HFFc6 (cell line): Measurements from ENCODE around the gene ZBED5. TPM values are rescaled to one million over a fixed set of nuclear protein-coding genes. Genes with fewer than 3 reads are reported as not detected.
"Not testable (repeated sequence)": the region's sequence is repeated elsewhere in the genome, so short reads cannot be mapped to it uniquely, and the experiment has no call there.

Experiments used
- DNase-seq: peaks from one replicate; pipeline ENCODE4 v3.0.0-alpha.2; 2018
- H3K27ac Mint-ChIP-seq: 2 replicates; pipeline ENCODE4 v1.8.0; 2020; ENCODE audit warnings: mild to moderate bottlenecking, mixed read lengths
- H3K27me3 Mint-ChIP-seq: 2 replicates; pipeline ENCODE4 v1.8.0; 2021; ENCODE audit warnings: mild to moderate bottlenecking, moderate library complexity, mixed read lengths; ENCODE audit not compliant: insufficient read depth
- H3K36me3 Mint-ChIP-seq: 2 replicates; pipeline ENCODE4 v1.8.0; 2021; ENCODE audit warnings: low read depth, mixed read lengths
- H3K4me1 Mint-ChIP-seq: 2 replicates; pipeline ENCODE4 v1.8.0; 2020; ENCODE audit warnings: low read depth, mixed read lengths
- H3K4me3 Mint-ChIP-seq: 2 replicates; pipeline ENCODE4 v1.8.0; 2020; ENCODE audit warnings: mild to moderate bottlenecking, moderate library complexity, mixed read lengths
- H3K9me3 Mint-ChIP-seq: 2 replicates; pipeline ENCODE4 v1.8.0; 2020; ENCODE audit warnings: mild to moderate bottlenecking, mixed read lengths
- total RNA-seq, 6 experiments: library from RNA; stranded (reverse); fragmentation: NEBNext Ultra II Directional; extraction: Animal tissue kit (Norgen Biotek cat#: 25700); gene quantifications; 2 replicates in 1 of 6; 3 replicates in 5 of 6; pipeline ENCODE4 v1.2.3, GENCODE V29; 2021
- TF ChIP-seq, protein P1 (sequence below): fragments of 200-600 bp; sonication (generic); IDR thresholded peaks from 2 replicates; pipeline ENCODE4 v1.5.0; 2021; ENCODE audit warnings: antibody characterized with exemption, mild to moderate bottlenecking

Gene ZBED5
- total RNA-seq, 6 experiments from 2014 or later: 24.0 to 29.0 (median 26.4) TPM

DNA sequence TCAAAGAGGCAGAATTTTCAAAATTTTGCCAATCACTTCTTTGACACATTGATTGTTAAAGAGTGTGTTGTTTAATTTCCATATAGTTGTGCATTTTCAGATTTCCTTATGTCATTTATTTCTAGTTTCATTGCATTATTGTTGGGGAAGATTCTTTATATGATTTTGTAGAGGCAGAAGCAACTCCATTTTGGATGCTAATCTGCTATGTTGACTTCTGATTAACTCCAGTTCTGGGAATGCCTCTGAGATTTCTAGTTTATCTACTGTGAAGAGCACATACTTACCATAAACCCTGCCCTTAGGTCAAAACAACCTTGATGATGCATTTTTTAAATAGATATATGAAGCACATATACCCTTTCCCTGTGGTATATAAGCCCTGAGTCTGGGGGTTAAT, 29.5 kb upstream of the ZBED5 start:
- no peaks in the 10 kb centered on the region for H3K27me3 Mint-ChIP-seq
- TF ChIP-seq, protein P1, sequence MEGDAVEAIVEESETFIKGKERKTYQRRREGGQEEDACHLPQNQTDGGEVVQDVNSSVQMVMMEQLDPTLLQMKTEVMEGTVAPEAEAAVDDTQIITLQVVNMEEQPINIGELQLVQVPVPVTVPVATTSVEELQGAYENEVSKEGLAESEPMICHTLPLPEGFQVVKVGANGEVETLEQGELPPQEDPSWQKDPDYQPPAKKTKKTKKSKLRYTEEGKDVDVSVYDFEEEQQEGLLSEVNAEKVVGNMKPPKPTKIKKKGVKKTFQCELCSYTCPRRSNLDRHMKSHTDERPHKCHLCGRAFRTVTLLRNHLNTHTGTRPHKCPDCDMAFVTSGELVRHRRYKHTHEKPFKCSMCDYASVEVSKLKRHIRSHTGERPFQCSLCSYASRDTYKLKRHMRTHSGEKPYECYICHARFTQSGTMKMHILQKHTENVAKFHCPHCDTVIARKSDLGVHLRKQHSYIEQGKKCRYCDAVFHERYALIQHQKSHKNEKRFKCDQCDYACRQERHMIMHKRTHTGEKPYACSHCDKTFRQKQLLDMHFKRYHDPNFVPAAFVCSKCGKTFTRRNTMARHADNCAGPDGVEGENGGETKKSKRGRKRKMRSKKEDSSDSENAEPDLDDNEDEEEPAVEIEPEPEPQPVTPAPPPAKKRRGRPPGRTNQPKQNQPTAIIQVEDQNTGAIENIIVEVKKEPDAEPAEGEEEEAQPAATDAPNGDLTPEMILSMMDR: no peak
- DNase-seq: no peak
- no peak overlapping the region for H3K4me3 Mint-ChIP-seq
- H3K27ac Mint-ChIP-seq: no peak overlapping the region
- peaks cover 21% of the 10 kb centered on the region for H3K36me3 Mint-ChIP-seq
- H3K4me1 Mint-ChIP-seq: peaks cover 7% of the 10 kb centered on the region
- H3K9me3 Mint-ChIP-seq: peaks cover 18% of the 10 kb centered on the region

DNA sequence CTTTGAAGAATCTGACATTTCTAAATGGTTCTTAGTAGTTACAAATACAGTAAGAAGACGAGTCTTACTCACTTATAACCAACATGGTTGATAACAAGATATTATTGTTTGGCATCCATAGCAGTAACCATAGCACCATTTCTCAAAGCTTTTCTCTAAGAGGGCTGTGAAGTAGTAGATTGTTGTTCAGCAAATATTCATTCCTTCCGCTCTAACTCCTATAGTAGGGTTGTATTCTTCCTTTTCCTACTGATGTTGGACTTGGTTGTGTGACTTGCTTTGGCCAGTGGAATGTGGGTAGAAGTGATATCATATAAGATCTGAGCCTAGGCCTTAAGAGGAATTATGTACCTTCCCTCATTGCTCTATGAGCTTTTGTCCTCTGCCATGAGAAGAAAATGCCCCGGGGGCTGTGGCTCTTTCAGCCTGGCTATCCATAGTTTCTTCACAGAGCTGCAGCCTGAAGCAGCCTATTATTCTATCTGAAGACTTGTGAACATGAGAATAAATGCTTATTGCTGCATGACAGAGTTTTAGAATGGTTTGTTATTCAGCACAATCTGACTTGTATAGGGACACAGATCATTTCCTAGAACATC, 28.9 kb upstream of the ZBED5 start:
- Mint-ChIP-seq H3K27me3 (no peaks in the 10 kb centered on the region), H3K36me3 (peaks cover 21% of the 10 kb centered on the region), H3K4me3 (no peak overlapping the region), H3K4me1 (peaks cover 7% of the 10 kb centered on the region), H3K9me3 (peaks cover 18% of the 10 kb centered on the region), H3K27ac (no peak overlapping the region)
- DNase-seq: no peak
- TF ChIP-seq, protein P1: no peak

DNA sequence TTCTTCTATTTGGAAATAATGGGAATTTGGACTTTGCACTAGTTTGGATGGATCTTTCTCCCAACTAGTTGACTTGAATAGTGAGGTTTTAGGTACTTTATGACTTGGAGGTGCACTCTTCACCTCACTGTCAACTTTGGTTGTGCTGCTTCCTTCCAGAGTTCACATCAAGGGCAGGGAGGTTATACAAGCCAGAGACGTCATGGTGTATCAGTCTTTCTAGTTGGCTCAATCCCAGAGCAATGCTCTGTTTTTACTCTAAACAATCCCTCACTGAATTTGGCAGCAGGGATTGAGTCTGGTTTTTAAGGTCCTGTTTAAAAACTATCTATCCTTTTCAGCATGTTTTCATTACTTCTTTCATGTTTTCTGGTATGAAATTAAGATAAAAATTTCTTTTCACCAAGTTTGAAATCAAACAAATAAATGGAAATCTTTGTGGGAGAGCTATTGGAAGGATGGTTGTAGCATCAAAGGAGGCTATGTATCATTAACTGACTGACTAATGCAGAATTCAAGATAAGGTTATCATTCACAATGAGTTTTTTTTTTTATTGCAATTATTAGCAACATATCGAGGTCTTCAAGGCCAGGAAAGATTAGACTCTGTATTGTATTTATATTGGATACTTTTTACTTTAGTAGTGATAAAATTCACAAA, 28.0 kb upstream of the ZBED5 start:
- TF ChIP-seq, protein P1: no peak
- no peak for DNase-seq

DNA sequence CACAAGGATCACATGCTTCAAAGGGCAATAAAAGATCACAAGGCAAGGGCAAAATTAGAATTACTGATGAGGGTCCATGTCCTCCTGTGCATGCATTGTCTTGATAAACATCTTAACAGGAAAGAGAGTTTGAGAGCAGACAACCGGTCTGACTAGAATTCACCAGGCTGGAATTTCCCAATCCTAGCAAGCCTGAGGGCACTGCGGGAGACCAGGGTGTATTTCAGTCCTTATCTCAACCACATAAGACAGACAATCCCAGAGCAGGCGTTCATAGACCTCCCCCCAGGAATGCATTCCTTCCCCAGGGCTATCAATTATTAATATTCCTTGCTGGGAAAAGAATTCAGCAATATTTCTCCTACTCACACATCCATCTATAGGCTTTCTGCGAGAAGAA, 26.4 kb upstream of the ZBED5 start:
- not testable (repeated sequence) for H3K4me1 Mint-ChIP-seq, DNase-seq, H3K27ac Mint-ChIP-seq, H3K36me3 Mint-ChIP-seq, H3K27me3 Mint-ChIP-seq, H3K9me3 Mint-ChIP-seq, H3K4me3 Mint-ChIP-seq

More for the DNA sequence above, 28.0 kb upstream of the ZBED5 start:
- no peaks in the 10 kb centered on the region for H3K27me3 Mint-ChIP-seq
- H3K4me1 Mint-ChIP-seq: peaks cover 7% of the 10 kb centered on the region
- H3K9me3 Mint-ChIP-seq: peaks cover 18% of the 10 kb centered on the region
- no peak overlapping the region for H3K27ac Mint-ChIP-seq
- peaks cover 16% of the 10 kb centered on the region for H3K36me3 Mint-ChIP-seq
- no peak overlapping the region for H3K4me3 Mint-ChIP-seq

DNA sequence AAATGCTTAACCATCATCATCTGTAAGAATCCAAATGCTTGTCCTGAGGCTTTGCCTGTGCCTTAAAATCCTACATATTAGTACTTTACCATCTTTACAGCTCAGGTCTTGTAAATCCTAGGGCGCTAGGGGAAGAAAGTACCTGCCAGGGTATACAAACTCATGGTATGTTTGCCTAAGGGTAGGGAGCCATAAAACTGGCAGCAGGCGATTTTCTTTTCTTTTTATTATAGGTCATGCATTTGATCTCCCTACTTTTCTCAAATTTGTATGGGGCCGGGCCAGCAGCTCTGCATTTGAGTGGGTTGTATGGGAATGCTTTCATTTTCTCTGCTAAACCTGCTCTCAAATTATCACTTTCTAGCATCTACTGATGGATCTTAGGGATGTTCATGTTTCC, 24.0 kb upstream of the ZBED5 start:
- peaks cover 26% of the 10 kb centered on the region for H3K4me1 Mint-ChIP-seq
- DNase-seq: no peak
- H3K9me3 Mint-ChIP-seq: peaks cover 5% of the 10 kb centered on the region; the same call in 1 of the 2 replicates
- no peak overlapping the region for H3K27ac Mint-ChIP-seq
- peaks cover 9% of the 10 kb centered on the region for H3K36me3 Mint-ChIP-seq
- TF ChIP-seq, protein P1: no peak
- no peak overlapping the region for H3K4me3 Mint-ChIP-seq
- H3K27me3 Mint-ChIP-seq: no peaks in the 10 kb centered on the region

DNA sequence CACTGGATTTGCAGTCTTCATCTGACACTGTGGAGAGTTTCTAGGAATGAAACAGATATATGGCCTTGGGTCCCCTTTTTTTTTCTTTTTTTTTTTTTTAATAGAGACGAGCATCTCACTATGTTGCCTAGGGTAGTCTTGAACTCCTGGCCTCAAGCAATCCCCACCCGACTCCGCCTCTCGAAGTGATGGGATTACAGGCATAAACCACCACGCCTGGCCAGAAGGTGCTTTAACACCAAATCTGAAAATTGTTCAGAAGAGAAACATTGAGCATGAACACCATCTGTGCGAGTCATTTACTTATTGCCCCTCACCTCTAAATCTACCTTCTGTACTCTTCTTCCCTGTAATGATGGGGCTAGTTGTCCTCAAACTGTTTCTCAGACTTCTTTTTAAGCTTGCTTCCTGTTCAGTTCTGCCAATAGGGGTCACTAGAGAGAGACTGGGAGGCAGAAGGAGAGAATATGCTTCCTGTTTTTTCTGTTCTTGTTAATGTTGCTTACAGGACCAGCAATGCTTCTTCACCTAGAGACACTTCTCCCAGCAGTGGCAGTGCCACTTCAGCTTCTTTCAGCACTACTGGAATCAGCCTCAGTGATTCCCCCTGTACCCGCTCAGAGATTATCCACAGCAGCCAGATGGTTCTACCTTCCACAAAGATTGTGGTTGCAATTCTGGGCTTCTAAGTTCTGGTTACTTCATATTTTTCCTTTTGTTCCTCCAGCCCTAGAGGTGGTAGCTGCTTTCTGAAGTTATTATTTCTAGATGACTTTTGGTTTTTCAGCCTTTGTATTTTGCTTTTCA, 20.8 kb upstream of the ZBED5 start:
- H3K36me3 Mint-ChIP-seq: peaks cover 12% of the 10 kb centered on the region
- TF ChIP-seq, protein P1: peak; percentile 88
- peak; percentile 72 for DNase-seq
- H3K9me3 Mint-ChIP-seq: peaks cover 6% of the 10 kb centered on the region
- H3K4me3 Mint-ChIP-seq: no peak overlapping the region
- peaks cover 40% of the 10 kb centered on the region for H3K4me1 Mint-ChIP-seq
- H3K27me3 Mint-ChIP-seq: no peaks in the 10 kb centered on the region
- H3K27ac Mint-ChIP-seq: peak overlapping the region; percentile 55
